GM19438 (cell line): ENCODE measurements around the gene CCNJL.

Experiments
- ATAC-seq: cut with Tn5 transposase; IDR thresholded peaks from one replicate; pipeline ENCODE4 v1.9.1; 2021; ENCODE audit warnings: low read depth; ENCODE audit not compliant: unreplicated experiment

Gene CCNJL

GRCh38 chr5:160293901-160294561 is 18.3 kb downstream of the CCNJL start:
- ATAC-seq, result no peak

DNA sequence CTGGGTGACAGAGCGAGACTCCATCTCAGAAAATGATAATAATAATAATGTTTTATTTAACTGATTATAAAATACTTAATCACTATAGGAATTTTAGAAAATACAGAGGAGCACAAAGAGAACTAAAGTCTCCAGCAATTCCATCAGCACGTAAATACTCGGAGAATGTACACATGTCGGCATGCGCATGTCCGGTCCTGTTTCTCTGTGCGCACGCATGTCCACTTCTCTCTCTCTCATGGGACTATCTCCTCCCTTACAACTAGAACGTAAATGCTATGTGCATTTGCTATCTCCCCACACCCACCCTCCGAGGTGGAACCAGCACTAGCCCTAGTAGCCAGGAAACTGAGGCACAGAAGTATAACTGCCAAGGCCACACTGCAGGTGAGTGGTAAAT is 19.0 kb downstream of the CCNJL start:
- no peak for ATAC-seq

DNA sequence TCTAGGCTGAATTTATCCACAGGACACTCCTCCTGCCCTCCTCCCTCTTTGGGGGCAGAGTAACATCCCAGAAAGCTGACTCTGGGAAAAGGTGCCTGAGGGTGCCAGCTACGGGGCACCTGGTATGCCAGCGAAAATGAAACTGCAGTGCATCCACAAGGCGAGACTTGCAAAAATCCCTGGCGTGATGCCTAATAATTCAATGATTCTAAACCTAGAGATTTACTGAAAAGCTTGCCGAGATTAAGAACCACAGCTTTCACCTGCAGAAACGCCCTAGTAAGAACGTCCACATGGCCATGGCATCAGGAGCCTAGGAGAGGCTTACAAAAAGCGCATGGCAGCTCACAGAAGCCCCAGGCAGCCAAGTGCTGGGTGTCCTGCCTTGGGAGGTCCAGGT is 20.9 kb downstream of the CCNJL start:
- ATAC-seq, result no peak

GRCh38 chr5:160290751-160291150 is 21.6 kb downstream of the CCNJL start:
- no peak for ATAC-seq

- no peak for ATAC-seq
Measured at GRCh38 chr5:160289721-160290120, 22.6 kb downstream of the CCNJL start.

- no peak for ATAC-seq
Measured at GRCh38 chr5:160289356-160289651, 23.1 kb downstream of the CCNJL start.

DNA sequence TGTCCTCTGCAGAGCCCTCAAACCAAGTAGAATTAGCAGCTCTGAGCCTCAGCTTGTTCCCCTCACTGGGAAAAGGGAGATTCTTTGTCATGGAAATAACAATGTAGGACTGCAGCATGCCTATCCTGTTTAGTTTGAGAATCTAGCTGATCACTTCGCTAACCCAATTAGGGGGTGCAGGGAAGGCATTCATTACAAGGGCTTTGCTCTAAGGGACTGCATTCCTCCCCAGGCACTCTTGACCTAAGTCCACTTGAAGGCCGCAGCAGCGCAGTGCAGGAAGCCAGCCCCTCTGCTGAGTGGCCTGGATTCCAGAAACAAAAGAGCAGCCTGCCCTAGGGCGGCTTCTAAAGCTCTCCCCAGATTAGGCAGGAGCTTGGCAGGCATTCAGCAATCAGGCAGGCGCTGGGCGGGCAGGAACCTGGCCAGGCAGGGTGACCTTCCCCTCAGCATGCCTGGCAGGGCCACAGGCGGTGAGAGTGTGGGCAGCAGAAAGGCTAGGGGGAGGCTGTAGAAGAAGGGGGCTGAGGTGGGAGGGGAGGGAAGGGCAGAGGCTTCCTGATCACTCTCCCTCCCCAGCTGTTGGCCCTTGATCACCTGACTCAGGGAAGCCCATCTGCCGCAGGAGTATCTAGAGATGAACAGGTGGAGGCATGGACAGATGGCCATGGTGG is 24.8 kb downstream of the CCNJL start:
- no peak for ATAC-seq

DNA sequence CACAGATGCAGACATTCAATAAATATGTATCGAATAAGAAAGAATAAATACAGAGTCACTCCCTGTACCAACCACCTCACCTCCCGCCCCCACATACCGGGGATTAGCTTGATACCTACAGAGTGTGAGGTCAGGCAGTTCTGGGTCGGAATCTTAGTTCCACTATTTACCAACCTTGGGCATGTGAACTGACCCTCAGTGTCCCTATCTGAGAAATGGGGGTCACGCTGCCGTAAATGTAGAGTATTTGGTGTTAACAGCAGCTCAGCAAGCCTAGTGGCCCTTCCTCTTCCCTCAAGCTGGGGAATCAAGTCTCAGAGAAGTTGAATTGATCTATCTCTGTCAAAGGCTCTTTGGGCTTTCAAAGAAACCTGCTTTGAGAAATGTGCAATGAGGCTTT is 25.4 kb downstream of the CCNJL start:
- no peak for ATAC-seq

GRCh38 chr5:160285316-160285715 is 27.0 kb downstream of the CCNJL start:
- ATAC-seq, result no peak

- ATAC-seq, result no peak
Measured at GRCh38 chr5:160284291-160284873, 28.0 kb downstream of the CCNJL start.

GRCh38 chr5:160281275-160281674 is 31.1 kb downstream of the CCNJL start:
- ATAC-seq, result no peak

- no peak for ATAC-seq
Measured at GRCh38 chr5:160280384-160281095, 31.8 kb downstream of the CCNJL start.

DNA sequence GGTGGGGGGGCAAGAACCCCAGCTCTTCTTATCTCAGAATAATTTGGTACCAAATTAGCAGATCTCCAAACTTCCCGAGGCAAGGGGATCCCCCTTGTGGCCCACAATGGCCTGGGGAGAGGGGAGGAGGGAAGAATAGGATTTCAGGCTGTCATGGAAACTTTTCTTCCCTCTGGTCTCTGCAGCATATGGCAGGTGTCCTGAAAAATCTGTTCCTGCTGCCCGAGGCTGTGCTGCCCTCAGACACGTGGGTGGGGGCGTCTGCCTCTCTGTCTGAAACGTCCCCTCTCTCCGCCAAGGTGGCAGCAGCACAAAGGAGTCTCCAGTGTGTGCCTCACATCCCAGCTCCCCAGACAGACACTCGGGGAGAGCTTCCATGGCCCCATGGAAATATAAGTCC is 34.0 kb downstream of the CCNJL start:
- ATAC-seq, result no peak

GRCh38 chr5:160274483-160274931 is 37.9 kb downstream of the CCNJL start:
- ATAC-seq, result no peak

DNA sequence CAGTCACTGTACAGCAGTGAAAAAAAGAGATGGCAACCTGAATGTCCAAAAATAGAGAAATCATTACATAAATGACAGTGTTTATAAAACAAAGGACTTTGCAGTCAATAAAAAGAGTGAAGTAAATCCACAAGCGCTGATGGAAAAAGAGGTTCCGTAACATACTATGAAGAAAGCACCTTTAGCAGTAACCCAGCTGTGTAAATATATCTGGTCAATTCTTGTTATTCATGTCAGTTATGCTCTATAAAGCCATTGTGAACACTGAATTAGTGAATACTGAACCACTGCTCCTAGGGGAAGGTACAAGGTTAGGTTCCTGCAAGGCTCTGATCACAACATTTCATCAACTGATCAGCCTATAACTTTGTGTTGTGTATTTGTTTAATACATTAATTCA is 39.5 kb downstream of the CCNJL start:
- ATAC-seq, result no peak

DNA sequence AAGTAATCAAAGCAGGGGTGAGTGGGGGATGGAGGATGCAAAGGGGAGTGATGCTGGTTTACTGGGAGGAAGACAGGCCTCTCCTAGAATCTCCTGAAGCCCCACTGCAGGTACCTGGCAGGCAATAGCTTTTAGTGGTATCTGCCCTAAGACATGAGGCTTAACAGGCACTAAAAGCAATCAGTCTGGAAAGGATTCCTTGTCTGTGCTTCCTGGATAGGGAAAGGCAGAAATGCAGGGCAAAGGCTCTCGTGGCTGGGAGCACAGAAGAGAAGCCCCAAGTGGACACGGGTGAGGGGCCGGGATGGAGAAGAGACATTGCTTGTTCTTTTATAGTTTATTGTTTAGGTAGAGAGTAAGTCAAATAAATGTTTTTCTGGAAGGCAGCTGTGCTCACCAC is 40.1 kb downstream of the CCNJL start:
- no peak for ATAC-seq

DNA sequence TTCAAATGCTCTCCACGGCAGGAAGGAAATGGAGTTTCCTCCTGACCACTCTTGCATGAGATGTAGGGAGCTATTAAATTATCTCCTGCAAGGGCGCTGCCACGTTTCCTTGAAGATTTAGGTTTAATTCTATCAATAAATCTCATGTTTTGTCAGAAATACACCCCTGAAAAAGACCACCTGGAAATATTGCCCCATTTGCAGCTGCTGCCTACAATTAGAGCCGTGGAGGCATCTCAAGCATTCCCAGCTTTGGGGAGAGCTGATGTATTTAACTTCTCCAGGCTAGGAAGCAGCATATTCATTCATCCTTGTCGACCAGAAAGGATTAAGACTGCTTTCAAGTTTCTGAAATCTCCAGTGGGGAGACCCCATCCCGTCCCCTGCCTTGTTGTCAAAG is 40.5 kb downstream of the CCNJL start:
- no peak for ATAC-seq

GRCh38 chr5:160271396-160271795 is 41.0 kb downstream of the CCNJL start:
- ATAC-seq, result peak; percentile 47

DNA sequence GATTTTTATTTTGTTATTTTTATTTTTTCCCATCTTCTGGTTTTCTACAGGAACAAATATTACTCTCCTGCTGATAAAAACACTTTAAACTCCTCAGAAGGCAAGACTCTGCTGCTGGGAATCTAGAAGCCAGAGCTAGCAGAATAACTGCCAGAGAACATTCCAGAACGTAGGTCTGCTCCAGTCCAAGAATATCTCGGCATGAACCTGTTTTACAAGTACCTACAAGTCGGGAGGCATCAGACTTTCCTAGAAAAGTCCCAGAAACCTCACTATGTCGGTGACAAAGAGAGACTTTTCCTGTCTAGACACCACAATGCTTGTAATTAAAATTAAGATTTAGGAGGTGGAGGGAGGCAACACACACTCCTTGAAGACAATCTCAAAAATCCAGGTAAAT is 41.7 kb downstream of the CCNJL start:
- no peak for ATAC-seq

DNA sequence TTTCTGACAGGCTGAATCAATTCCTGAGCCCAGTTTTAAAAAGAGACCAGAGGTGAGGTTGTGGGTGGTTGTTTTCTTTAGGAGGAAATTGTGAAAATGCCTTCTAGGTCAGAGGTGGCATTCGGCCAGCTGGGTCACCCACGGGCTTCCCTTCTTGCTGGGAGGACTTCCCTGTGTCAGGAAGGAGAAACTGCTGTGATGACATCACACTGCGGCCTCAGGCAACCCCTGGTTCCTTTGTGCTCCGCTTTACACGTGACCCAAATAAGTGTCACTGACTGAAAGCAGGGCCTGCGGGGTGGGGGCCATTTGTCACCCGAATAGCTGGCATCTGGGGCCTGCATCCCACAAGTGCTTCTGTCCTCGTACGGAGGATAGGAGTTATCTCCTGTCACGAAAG is 43.3 kb downstream of the CCNJL start:
- no peak for ATAC-seq

- no peak for ATAC-seq
Measured at GRCh38 chr5:160268121-160268520, 44.2 kb downstream of the CCNJL start.
